Measurements from ENCODE around the gene ADH5. TPM values are rescaled to one million over a fixed set of nuclear protein-coding genes. Genes with fewer than 3 reads are reported as not detected.
"Not testable (repeated sequence)": the region's sequence is repeated elsewhere in the genome, so short reads cannot be mapped to it uniquely, and the experiment has no call there.

ADH5 gene
- total and polyA plus RNA-seq, 8 donors: 33.3 to 57.1 (median 45.7) TPM

- DNase-seq (no peak), FAIRE-seq (no peak), ATAC-seq (no peak)
- Histone ChIP-seq H3K36me3 (no peaks in the 10 kb centered on the region), H3K4me1 (peaks cover 0 to 4% (median 0%) of the 10 kb centered on the region in 3 donors), H3K27me3 (no peaks in the 10 kb centered on the region), H3K9me3 (no peaks in the 10 kb centered on the region), H3K4me3 (no peak overlapping the region), H3K27ac (no peak overlapping the region)
- intact Hi-C loops (cut with DNase I): no loop called here
- no peak for TF ChIP-seq CTCF (IDR thresholded peaks at IDR 0.05)
- WGBS, 2 donors: 48 to 91% methylated on average over 2 of the region's 2 CpGs
Measured at GRCh38 chr4:99131378-99131777, 42.8 kb upstream of the ADH5 start.

GRCh38 chr4:99126376-99126775, 37.8 kb upstream of the ADH5 start:
- H3K4me1 ChIP-seq: peaks cover 0 to 4% (median 0%) of the 10 kb centered on the region in 3 donors
- H3K4me3 ChIP-seq: no peak overlapping the region
- H3K36me3 ChIP-seq: no peaks in the 10 kb centered on the region
- no peaks in the 10 kb centered on the region for H3K9me3 ChIP-seq
- no peaks in the 10 kb centered on the region for H3K27me3 ChIP-seq
- ATAC-seq (no peak), DNase-seq (no peak), FAIRE-seq (no peak)
- WGBS, 2 donors: 41 to 42% methylated on average over 1 of the region's 1 CpG
- H3K27ac ChIP-seq: no peak overlapping the region
- intact Hi-C loops (cut with DNase I): no loop called here
- TF ChIP-seq CTCF (IDR thresholded peaks at IDR 0.05): no peak

- intact Hi-C loops (cut with DNase I): loop anchor here in 1 of 3 donors (5.0 kb wide), 1 partner anchor 281 kb away; no protein-coding TSS in a partner anchor
- WGBS, 2 donors: 79 to 86% methylated on average over 4 of the region's 4 CpGs
- H3K27ac ChIP-seq: no peak overlapping the region
- no peak for DNase-seq
- H3K4me3 ChIP-seq: no peak overlapping the region
- ATAC-seq: no peak
- H3K27me3 ChIP-seq: no peaks in the 10 kb centered on the region
- no peak for TF ChIP-seq CTCF (IDR thresholded peaks at IDR 0.05)
- no peak for FAIRE-seq
- peaks cover 0 to 9% (median 0%) of the 10 kb centered on the region in 3 donors for H3K4me1 ChIP-seq
- no peaks in the 10 kb centered on the region for H3K36me3 ChIP-seq
- H3K9me3 ChIP-seq: no peaks in the 10 kb centered on the region
Measured at GRCh38 chr4:99121008-99121407, 32.4 kb upstream of the ADH5 start.

- no peaks in the 10 kb centered on the region for H3K27me3 ChIP-seq
- TF ChIP-seq CTCF (IDR thresholded peaks at IDR 0.05): no peak
- intact Hi-C loops (cut with DNase I): loop anchor here in 1 of 3 donors (5.0 kb wide), 1 partner anchor 282 kb away; no protein-coding TSS in a partner anchor
- H3K36me3 ChIP-seq: no peaks in the 10 kb centered on the region
- no peak overlapping the region for H3K4me3 ChIP-seq
- peaks cover 0 to 9% (median 0%) of the 10 kb centered on the region in 3 donors for H3K4me1 ChIP-seq
- no peak for ATAC-seq
- no peak for FAIRE-seq
- H3K9me3 ChIP-seq: no peaks in the 10 kb centered on the region
- no peak overlapping the region for H3K27ac ChIP-seq
- WGBS, 2 donors: 94 to 98% methylated on average over 5 of the region's 5 CpGs
- DNase-seq: no peak
Measured at GRCh38 chr4:99120501-99120900, 31.9 kb upstream of the ADH5 start.

GRCh38 chr4:99117876-99118693, 29.5 kb upstream of the ADH5 start:
- ATAC-seq: peak in 3 of 4 donors; percentile 54 to 57 (median 54)
- no peak for TF ChIP-seq CTCF (IDR thresholded peaks at IDR 0.05)
- 28 to 38% methylated on average over 9 of the region's 9 CpGs for WGBS, 2 donors
- Histone ChIP-seq H3K27me3 (no peaks in the 10 kb centered on the region), H3K9me3 (no peaks in the 10 kb centered on the region), H3K4me3 (no peak overlapping the region), H3K4me1 (peaks cover 0 to 9% (median 0%) of the 10 kb centered on the region in 3 donors), H3K27ac (no peak overlapping the region), H3K36me3 (no peaks in the 10 kb centered on the region)
- DNase-seq: no peak
- peak; percentile 88 for FAIRE-seq
- intact Hi-C loops (cut with DNase I): no loop called here

GRCh38 chr4:99117122-99117841, 28.7 kb upstream of the ADH5 start:
- FAIRE-seq; H3K36me3 ChIP-seq; H3K4me1 ChIP-seq; H3K27me3 ChIP-seq; H3K27ac ChIP-seq; ATAC-seq; H3K4me3 ChIP-seq; intact Hi-C loops (cut with DNase I); H3K9me3 ChIP-seq: not testable (repeated sequence)
- peak in 1 of 6 donors; percentile 13 for DNase-seq
- WGBS, 2 donors: 86 to 89% methylated on average over 23 to 29 of the region's 29 CpGs

- FAIRE-seq; H3K27me3 ChIP-seq; H3K36me3 ChIP-seq; H3K4me1 ChIP-seq; intact Hi-C loops (cut with DNase I); ATAC-seq; DNase-seq; H3K4me3 ChIP-seq; H3K27ac ChIP-seq; H3K9me3 ChIP-seq: not testable (repeated sequence)
- WGBS, 2 donors: 91 to 97% methylated on average over 12 of the region's 12 CpGs
Measured at GRCh38 chr4:99109286-99109685, 20.7 kb upstream of the ADH5 start.

All from pancreas (tissue), 10 donors.